Kidney epithelial cell (primary cell): ENCODE results near the gene CS. TPM values are rescaled to one million over a fixed set of nuclear protein-coding genes. Genes with fewer than 3 reads are reported as not detected.

Experiments used
- DNase-seq: peaks from one replicate; pipeline ENCODE4 v3.0.0-alpha.2; 2010; ENCODE audit warnings: low read depth
- H3K27me3 ChIP-seq: 2 replicates; pipeline ENCODE4 v1.6.0; 2011; ENCODE audit warnings: low read length; ENCODE audit not compliant: control insufficient read depth, insufficient read depth
- H3K36me3 ChIP-seq: 2 replicates; pipeline ENCODE4 v1.5.1; 2011; ENCODE audit warnings: low read length; ENCODE audit not compliant: control insufficient read depth, insufficient read depth
- H3K4me3 ChIP-seq: 2 replicates; pipeline ENCODE4 v1.5.1; 2011; ENCODE audit warnings: low read depth, mild to moderate bottlenecking, control low read depth, low read length
- CTCF ChIP-seq: IDR thresholded peaks from 2 replicates; pipeline ENCODE4 v1.5.1; 2011; ENCODE audit warnings: mild to moderate bottlenecking, moderate library complexity, low read length, control low read depth, inconsistent platforms; ENCODE audit not compliant: insufficient read depth, poor library complexity, severe bottlenecking
- total RNA-seq: library from RNA; depleted of rRNA; stranded (reverse); fragments of >200 nt; gene quantifications from 2 replicates; pipeline ENCODE4 v1.2.3, GENCODE V29; 2015

The CS gene
- total RNA-seq, 1 donor from 2014 or later: 143 TPM

GRCh38 chr12:56256326-56256960, 43.7 kb downstream of the CS start:
- TF ChIP-seq CTCF: peak; percentile 14
- Histone ChIP-seq H3K27me3 (no peaks in the 10 kb centered on the region), H3K36me3 (peaks cover 7% of the 10 kb centered on the region), H3K4me3 (peak overlapping the region; percentile 91)
- DNase-seq: no peak

GRCh38 chr12:56255671-56256070, 44.5 kb downstream of the CS start:
- Histone ChIP-seq H3K4me3 (no peak overlapping the region), H3K36me3 (peaks cover 7% of the 10 kb centered on the region), H3K27me3 (no peaks in the 10 kb centered on the region)
- no peak for TF ChIP-seq CTCF
- DNase-seq: no peak

DNA sequence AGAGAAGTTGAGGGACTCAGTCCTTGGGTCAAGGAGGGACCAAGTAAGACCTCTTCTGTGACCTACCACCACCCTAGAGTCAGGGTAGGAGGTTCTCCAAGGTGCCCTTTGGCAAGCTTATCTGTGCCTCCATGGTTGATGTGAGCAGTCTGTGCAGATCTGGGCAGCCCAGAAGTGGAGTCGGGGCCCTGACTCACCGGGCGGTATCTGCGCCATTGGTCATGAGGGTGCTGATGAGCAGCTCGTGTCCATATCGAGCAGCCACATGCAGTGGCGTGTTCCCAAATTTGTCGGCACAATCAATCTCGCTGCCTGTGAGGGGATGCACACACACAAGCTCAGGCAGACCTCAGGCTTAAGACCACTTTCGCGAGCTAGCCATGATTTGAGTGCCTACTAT, 47.0 kb downstream of the CS start:
- no peak overlapping the region for H3K4me3 ChIP-seq
- no peak for DNase-seq
- peaks cover 10% of the 10 kb centered on the region for H3K36me3 ChIP-seq
- no peak for TF ChIP-seq CTCF
- H3K27me3 ChIP-seq: no peaks in the 10 kb centered on the region

GRCh38 chr12:56252649-56253048, 47.5 kb downstream of the CS start:
- no peak for TF ChIP-seq CTCF
- H3K27me3 ChIP-seq: no peaks in the 10 kb centered on the region
- H3K36me3 ChIP-seq: peaks cover 10% of the 10 kb centered on the region
- no peak for DNase-seq
- no peak overlapping the region for H3K4me3 ChIP-seq

DNA sequence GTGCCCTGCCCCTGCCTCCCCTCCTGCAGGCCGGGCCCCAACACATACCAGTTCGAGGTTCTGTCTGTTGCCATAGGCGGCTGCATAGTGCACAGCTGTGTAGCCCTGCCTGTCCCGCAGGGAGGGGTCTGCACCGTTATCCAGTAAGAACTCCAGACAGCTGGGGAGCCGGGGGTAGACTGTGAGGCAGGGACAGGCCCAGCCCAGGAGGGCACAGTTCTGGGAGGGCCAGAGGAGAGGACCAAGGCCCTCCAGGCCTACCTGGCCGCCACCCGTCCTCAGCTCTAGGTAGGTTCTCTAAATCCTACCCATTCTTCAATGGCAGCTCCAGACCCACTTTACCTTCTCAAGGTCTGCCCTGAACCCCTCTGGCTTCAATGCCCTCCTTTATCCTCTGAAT, 51.4 kb downstream of the CS start:
- Histone ChIP-seq H3K27me3 (no peaks in the 10 kb centered on the region), H3K36me3 (peaks cover 12% of the 10 kb centered on the region), H3K4me3 (no peak overlapping the region)
- DNase-seq: no peak
- TF ChIP-seq CTCF: no peak

- no peak for DNase-seq
- Histone ChIP-seq H3K4me3 (no peak overlapping the region), H3K27me3 (no peaks in the 10 kb centered on the region), H3K36me3 (peaks cover 10% of the 10 kb centered on the region)
- no peak for TF ChIP-seq CTCF
Observed at GRCh38 chr12:56247923-56248322, 52.2 kb downstream of the CS start.
